GOT3 (cell line): ENCODE data around the gene OR12D1.
"Not testable (repeated sequence)": the region's sequence is repeated elsewhere in the genome, so short reads cannot be mapped to it uniquely, and the experiment has no call there.

Source experiments
- DNase-seq: peaks from one replicate; lab custom pipeline; 2025; ENCODE audit warnings: mixed read lengths; lab: John Stamatoyannopoulos, UW

OR12D1 gene

DNA sequence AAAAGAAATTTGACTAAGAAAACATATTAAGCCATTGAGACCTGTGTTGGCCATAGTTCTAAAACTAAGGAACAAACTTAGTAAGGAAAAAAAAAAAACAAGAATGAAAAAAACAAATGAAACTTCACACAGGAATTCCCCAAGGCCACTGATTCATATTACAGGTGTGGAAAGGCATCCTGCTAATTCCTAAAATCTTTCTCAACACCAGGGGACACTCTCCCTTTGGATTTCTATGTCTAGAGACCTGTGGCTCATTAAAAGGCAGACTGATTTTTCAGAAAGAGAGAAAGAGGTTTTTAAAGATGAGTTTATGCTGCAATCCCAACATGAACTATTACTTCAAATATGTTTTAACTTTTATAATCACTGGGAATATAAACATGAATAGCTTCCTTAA lies at the start of gene OR12D1:
Gene OR12D1 (plus strand): TSS at position 341 of the 400 bp plus-strand sequence.
- DNase-seq, result no peak

DNA sequence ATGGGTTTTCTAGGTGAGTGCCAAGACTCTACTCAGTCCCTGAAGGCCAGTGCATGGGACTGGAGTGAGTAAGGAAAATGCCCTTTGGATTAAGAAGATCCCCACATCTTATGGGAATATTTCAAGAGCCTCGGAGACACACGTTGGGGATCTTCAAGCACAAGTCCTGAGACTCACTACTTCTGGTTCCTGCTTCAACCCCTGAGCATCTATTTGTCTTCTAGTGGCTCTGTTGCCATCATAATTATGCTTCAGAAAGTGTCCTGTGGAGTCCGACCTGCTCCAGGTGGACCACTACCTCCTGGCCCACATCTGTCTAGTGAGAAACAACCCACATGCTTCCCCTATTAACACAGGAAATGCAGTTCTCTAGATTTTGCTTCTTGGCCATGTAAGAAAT lies 46.0 kb upstream of the OR12D1 start, which contains the start of gene OR5V1:
Gene OR5V1 (minus strand): TSS at position 101 of the 400 bp plus-strand sequence. CDS start 12,670 bp downstream, outside the sequence.
- no peak for DNase-seq

DNA sequence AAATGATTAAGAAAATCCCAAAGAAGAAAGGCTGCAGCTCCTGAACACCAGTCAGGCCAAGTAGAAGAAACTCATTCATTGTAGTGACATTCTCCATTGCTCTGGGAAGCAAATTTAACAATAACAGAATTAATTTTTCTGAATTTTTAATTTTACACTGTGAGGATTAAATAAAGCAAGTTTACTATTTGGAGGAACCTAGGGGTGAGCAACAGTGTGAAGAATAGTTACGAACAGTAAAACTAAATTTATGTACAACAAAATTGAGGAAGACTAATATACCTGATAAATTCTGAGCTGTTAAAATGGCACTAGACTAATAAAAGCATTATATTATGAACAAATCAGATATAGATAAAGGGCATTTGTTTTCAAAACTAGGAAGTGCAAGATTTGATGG lies 39.5 kb upstream of the OR12D1 start, which contains the start of gene OR12D3:
Gene OR12D3 (minus strand): TSS at position 101 of the 400 bp plus-strand sequence. CDS start 4 bp downstream, at position 97.
- DNase-seq, result no peak

DNA sequence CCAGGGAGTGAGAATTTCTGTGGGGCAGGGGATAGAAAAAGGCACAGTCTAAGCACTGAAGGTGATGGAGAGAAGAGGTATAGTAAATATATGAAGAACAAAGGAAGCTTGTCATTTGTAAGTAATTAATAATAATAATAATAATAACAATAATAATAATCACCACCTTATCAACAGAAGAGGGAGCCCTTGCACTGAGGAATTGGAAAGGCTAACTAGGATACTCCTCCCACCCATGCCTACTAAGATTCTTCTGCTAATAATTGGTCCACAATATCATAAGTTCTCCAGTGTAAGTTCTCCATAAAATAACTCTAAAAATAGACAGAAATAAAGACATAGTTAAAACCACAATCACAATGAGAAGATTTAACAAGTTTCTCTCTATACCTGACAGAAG lies 38.7 kb upstream of the OR12D1 start:
- no peak for DNase-seq

DNA sequence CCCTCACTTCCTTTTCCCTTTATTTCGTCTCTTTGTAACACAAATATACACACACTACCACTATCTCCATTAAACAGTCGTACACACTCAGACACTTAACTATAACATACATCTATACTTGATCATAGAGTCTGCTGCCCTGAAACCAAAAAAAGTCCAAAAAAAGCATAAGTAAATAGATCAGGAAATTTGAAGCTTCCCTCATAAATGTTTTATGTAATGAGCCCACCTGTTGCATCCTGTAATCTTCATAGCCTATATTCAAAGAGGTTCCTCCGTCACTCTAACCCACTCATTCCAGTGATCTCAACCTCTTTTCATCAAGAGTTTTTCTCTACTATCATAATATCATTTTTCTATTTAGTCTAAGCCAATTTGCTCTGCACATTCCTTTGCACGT lies 26.2 kb upstream of the OR12D1 start:
- no peak for DNase-seq

DNA sequence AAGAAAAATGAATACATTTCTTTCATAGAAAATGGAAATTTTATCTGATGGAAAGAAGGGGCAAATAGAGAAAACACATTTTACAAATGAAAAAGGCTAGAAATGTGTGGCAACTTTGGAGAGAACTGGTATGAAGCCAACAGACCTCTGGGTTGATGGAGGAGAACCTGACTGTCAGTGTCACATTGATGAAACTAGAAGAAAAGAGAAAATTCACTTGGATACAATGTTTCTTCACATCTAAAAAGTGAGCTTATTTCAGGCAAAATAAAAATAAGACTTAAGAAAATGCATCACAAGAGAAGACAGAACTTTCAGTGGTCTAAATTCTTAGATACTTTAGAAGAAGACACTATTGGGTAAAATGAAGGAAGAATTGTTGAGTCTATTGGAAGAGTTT lies 19.4 kb upstream of the OR12D1 start, which contains the start of gene OR12D2:
Gene OR12D2 (plus strand): TSS at position 301 of the 400 bp plus-strand sequence. CDS start 1,069 bp downstream, outside the sequence.
- no peak for DNase-seq

DNA sequence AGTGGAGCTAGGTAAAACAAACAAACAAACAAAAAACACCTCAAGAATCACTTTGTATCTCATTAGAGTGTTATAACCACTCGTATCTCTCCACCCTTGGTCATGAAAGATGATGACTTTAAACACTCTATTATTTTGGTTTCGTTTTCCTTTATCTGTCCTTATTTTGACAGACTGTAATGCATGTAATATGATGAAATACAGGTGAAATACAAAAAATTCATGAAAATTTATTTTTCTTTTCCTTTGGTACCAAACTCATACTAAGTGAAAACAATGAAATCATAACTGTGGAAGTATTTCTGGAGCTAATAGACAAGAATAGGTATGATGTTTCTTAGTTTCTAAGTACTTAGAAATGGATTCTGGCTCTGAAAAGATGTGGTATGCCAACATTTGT lies 15.2 kb upstream of the OR12D1 start:
- no peak for DNase-seq

DNA sequence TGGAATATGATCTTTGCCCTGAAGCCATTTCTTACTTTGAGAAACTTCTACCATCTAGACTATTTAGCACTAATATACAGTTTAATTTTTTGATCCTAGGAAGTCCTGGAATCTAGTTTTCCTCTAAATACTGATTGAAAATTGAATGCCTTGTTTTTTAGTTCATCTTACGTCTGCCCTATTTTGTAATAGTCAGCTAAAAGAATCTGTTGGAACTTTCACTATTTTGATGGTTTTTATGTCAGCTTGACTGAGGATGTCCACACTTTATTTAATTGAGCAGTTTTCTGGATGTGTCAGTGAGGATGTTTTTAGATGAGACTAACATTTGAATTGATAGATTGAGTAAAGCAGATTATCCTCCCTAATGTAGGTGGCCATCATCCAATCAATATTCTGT lies 10.9 kb upstream of the OR12D1 start:
- no peak for DNase-seq

DNA sequence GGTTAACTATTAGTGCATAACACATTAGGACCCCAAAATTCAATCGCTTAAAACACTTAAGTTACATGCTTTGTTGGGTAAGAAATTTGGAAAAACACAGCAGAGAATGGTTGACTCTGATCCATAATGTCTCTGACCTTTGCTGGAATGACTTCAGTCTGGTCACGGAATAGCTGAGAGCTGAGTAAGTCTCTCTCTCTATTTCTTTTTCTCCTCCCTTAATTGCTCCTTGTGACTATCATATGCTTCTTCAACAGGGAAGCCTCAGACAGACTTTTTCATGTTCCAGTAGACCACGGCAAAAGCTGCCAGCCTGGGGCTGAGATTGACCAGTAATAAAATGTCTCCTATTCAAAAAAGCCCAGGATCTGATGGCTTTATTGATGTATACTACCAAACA lies 4.8 kb downstream of the OR12D1 start:
- DNase-seq, result no peak

DNA sequence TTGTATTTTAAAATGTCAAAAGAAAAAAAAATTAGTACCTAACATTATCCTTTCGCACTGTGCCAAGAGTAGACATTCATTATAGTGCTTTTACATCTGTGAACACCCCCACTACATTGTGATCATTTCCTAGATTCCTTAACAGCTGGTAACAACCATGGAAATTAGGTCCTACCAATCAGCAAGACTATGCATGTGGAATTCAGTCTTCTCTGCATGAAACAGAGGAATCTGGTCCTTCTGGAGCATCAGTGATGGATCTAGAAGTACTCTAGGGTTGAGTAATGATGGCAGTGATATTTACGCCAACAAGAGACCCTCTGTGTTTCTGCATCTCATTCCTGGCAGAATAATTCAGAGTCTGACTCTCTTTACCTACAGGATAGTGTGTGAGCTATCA lies 9.4 kb downstream of the OR12D1 start:
- no peak for DNase-seq

DNA sequence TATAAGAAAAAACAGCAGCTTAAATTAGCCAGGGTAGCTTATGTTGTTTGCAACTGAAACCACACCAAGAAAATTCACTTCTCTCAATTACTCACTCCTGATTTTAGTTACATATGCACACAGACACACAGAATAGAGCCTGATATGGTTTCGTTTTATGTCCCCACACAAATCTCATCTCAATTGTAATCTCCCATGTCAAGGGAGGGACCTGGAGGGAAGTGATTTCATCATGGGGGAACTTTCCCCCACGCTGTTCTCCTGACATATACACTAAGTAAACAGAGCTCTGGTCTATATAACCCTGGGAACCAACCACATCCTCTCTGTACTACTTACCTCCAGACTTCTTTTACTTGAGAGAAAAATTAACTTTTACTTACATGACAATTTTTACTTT lies 9.8 kb downstream of the OR12D1 start:
- no peak for DNase-seq

DNA sequence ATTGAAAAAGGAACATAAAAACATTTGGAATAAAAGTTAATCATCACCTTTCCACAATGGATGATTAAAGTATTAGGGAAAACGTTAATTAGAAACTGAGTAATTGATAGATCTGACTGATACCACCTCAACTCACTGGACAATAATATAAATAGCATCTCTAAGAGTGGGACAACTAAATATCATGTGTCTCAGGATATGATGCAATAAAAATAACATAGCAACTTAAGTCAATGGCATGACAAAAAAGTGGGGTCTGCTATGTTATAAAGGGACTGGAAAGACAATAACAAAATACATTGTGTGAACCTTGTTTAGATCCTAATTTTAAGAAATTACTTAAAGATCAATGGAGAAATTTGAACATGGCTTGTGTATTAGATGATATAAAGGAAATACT lies 10.3 kb downstream of the OR12D1 start:
- no peak for DNase-seq

DNA sequence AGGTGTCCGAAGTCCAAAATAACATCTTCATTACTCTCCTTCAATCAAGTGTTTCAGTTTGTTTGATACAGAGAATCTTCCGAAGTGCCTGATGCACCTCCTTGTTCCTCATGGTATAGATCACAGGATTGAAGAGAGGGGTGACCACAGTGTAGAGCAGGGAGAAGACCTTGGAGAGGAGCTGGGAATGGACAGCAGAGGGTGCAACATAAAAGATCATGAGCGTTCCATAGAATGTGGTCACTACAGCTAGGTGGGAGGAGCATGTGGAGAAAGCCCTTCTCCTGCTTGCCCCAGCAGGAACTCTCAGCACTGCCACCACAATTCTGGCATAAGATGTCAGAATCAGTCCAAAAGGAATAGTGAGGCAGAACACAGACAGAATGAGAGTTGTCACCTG lies 11.9 kb downstream of the OR12D1 start:
- DNase-seq, result no peak

DNA sequence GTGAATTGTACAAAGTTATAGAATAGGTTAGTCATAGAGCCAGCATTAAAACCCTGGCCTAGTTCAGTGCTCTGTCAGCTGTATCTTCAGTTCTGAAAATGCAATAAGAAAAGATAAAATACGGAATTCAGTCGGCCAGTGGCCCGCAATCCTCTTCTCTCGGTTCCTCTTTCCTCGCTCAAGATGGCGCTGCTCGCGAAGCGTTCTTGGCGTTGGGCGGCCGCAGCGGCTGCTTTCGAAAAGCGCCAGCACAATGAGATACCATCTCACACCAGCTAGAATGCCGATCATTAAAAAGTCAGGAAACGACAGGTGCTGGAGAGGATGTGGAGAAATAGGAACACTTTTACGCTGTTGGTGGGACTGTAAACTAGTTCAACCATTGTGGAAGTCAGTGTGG lies 22.0 kb downstream of the OR12D1 start:
- not testable (repeated sequence) for DNase-seq

DNA sequence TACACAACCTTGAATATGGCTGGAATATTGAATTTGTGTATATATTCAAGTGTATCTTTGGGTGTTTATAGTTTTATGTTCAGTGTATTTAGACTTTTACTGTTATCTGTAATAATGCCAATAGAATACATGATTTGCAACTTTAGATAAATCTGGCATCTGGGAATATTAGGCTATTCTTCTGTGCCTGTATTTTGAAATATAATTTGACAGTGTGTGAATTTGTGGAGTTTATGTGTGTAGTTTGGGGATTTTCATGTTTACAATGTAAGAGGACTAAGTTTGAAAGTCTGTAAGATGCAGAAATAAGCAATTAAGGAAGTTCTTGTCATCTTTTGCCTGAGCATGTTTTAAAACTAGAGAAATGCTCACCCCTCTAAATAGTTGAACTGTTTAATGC lies 24.3 kb downstream of the OR12D1 start, which contains the start of gene OR10C1:
Gene OR10C1 (plus strand): TSS at position 301 of the 400 bp plus-strand sequence. CDS start 710 bp downstream, outside the sequence.
- DNase-seq, result no peak

DNA sequence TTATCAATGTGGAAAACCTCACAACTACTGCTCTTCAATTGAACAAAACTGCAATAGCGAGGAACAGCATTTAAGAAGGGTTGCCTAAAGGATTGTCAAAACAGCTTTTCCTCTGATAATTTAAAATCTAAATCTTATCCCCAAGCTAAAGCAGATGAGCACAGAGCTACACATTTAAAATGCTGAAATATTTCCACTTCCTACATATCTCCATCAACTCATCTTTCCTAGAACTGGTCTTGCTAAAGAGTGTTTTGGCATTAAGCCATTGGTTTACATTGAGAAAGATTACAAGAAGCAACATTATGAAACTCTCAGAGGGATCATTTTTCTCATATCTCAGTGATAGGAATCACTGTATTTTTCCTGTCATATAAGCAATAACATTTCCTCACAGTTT lies 28.0 kb downstream of the OR12D1 start:
- DNase-seq, result no peak

DNA sequence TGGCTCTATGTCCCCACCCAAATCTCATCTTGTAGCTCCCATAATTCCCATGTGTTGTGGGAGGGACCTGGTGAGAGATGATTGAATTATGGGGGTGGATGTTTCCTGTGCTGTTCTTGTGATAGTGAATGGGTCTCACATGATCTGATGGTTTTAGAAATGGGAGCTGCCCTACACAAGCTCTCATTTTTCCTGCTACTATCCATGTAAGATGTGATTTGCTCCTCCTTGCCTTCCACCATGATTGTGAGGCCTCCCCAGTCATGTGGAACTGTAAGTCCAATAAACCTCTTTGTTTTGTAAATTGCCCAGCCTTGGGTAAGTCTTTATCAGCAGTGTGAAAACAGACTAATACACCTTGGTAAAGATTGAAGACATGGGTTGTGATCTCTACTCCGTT lies 29.3 kb downstream of the OR12D1 start:
- DNase-seq, result not testable (repeated sequence)

DNA sequence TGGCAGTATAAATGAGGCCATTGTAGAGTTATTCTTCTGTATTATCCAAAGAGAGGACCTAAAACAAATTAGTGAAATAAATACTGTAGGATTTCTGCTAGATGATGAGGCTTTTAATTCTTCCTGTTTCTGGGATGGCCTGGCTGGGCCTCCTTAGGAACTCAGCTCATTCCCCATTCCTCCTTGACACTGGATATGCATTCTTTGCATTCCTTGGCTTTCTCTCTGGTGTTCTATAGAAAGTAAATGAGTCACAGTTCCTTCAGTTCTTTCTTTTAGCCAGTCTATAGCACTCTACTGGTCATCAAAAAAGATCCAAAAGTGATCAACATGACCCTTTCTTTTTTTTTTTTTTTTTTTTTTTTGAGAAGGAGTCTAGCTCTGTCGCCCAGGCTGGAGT lies 32.9 kb downstream of the OR12D1 start:
- no peak for DNase-seq

DNA sequence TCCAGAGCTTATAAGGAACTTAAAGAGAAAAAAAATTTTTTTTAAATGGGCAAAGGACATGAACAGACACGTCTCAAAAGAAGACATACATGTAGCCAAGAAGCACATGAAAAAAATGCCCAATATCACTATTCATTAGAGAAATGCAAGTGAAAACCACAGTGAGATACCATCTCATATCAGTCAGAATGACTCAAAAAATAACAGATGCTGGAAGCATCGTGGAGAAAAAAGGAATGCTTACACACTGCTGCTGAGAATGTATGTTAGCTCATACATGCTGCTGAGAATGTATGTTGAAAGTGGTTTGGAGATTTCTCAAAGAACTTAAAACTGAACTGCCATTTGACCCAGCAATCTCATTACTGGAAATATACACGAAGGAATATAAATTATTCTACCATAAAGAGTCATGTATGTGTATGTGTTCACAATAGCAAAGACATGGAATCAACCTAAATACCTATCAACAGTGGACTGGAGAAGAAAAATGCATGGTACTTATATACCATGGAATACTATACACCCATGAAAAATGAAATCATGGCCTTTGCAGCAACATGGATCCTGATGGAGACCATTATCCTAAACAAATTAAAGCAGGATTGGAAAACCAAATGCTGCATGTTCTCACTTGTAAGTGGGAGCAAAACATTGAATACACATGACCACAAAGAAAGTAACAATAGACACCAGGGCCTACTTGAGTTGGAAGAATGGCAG lies 36.9 kb downstream of the OR12D1 start:
- DNase-seq, result no peak

DNA sequence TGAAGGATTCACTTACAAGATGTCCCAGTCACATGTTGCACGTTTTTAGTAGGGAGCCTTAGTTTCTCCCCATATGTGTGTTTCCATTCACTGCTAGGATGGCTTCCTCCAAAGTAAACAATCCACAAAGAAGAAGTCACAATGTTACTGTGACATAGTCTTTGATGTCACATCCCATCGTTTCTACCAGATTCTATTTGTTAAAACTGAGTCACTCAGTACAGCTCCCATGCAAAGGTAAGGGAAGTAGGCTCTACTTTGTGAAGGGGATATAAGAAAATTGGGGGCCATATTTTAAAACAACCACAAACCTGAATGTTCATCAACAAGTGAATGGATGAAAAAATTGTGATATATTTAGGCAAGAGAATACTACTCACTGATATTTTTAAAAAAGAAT lies 42.2 kb downstream of the OR12D1 start, which contains the start of the genes OR11A1 and OR2H1:
Gene OR11A1 (minus strand): TSS at position 101 of the 400 bp plus-strand sequence. CDS start 29,430 bp downstream, outside the sequence.
Gene OR2H1 (plus strand): TSS at position 185 of the 400 bp plus-strand sequence. CDS start 4,615 bp downstream, outside the sequence.
- no peak for DNase-seq

DNA sequence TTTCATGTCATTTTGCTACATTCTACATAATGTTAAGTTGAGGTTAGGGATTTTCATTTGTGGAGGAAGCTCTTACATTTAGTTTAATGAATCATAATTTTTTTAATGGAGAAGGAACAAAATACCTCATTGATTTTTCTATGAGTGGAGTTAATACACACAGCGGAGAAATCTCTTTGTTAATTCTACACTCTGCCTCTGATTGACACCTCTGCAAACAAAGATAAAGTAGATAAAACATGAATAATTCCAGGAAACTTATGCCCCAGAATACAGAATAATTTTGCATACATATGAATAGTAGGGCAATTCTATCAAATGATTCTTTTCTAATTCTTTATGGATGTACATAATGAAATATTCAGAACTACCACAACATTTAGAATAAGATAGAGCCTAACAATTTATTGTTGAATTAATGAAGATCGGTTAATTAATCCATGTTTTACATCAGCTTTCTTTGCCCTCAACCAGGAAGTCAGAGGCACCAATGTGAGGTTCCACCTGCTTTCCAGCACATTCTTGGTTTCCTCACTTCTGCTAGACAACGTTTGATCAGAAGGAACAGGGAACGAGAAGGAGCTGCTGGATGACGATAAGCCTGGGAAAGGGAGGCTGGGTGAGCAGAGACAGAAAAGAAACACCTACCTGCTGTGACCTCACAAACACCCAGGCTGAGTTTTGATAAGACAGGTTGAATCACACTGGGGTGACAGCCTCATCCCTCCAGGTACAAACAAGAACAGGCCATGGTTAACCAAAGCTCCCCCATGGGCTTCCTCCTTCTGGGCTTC lies 46.5 kb downstream of the OR12D1 start:
- DNase-seq, result no peak

DNA sequence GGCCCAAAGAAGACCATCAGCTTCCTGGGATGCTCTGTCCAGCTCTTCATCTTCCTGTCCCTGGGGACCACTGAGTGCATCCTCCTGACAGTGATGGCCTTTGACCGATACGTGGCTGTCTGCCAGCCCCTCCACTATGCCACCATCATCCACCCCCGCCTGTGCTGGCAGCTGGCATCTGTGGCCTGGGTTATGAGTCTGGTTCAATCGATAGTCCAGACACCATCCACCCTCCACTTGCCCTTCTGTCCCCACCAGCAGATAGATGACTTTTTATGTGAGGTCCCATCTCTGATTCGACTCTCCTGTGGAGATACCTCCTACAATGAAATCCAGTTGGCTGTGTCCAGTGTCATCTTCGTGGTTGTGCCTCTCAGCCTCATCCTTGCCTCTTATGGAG lies 47.3 kb downstream of the OR12D1 start:
- DNase-seq, result no peak

DNA sequence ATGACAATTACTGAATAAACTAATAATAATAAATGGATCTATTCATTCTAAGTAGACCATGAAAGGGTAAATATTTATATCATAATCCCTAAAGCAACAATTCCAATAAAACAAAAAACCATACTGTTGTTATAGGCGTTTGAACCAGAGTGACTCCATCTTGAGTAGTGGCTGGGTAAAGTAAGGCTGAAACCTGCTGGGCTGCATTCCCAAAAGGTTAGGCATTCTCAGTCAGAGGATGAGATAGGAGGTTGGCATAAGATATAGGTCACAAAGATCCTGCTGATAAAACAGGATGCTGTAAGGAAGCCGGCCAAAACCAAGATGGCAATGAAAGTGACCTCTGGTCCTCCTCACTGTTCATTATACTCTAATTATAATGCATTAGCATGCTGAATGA lies 50.6 kb downstream of the OR12D1 start:
- DNase-seq, result no peak
